Right lobe of liver (tissue), 6 donors: Measurements from ENCODE around the gene FMNL1. TPM values are rescaled to one million over a fixed set of nuclear protein-coding genes. Genes with fewer than 3 reads are reported as not detected.
A peak's percentile ranks its signal among the peaks of the same experiment; 100 is the strongest.

Source experiments
- ATAC-seq, 4 donors: fragments of 200-7000 bp; cut with Tn5 transposase; one replicate each; pipeline ENCODE4 v1.9.1; 2020; ENCODE audit warnings: mild to moderate bottlenecking in 4 of 4, moderate library complexity in 4 of 4
- DNase-seq, 3 donors: peaks; one replicate each; pipeline ENCODE4 v3.0.0-alpha.2; 2020
- H3K27ac ChIP-seq, 3 donors: fragments of 200-600 bp; one replicate each; pipeline ENCODE4 v1.8.0; 2022
- H3K27me3 ChIP-seq, 2 donors: fragments of 200-600 bp; one replicate each; pipeline ENCODE4 v1.8.0; 2022
- H3K36me3 ChIP-seq, 4 donors: fragments of 200-600 bp; sonication (generic) in 1 of 4; one replicate each; pipeline versions ENCODE4 v1.5.1 to v1.8.0; 2017 to 2022; ENCODE audit warnings: control low read depth in 1 of 4
- H3K4me1 ChIP-seq, 4 donors: fragments of 200-600 bp; sonication (generic) in 1 of 4; one replicate each; pipeline versions ENCODE4 v1.5.1 to v1.8.0; 2017 to 2022; ENCODE audit warnings: control low read depth in 1 of 4
- H3K4me3 ChIP-seq, 3 donors: fragments of 200-600 bp; one replicate each; pipeline ENCODE4 v1.8.0; 2022
- H3K9me3 ChIP-seq, 4 donors: fragments of 200-600 bp; sonication (generic) in 1 of 4; one replicate each; pipeline versions ENCODE4 v1.5.1 to v1.8.0; 2017 to 2022; ENCODE audit warnings: control low read depth in 1 of 4
- CTCF ChIP-seq, 4 donors: fragments of 200-600 bp in 3 of 4; fragments of 450-650 bp in 1 of 4; IDR thresholded peaks; one replicate each; pipeline versions ENCODE4 v1.5.1 to v1.8.0; 2016 to 2022; ENCODE audit warnings: antibody characterized with exemption in 4 of 4, mild to moderate bottlenecking in 2 of 4
- POLR2A ChIP-seq: fragments of 450-650 bp; IDR thresholded peaks from one replicate; pipeline ENCODE4 v1.6.1; 2017; ENCODE audit warnings: antibody characterized with exemption, mild to moderate bottlenecking
- WGBS: methylation state at CpG from one replicate; pipeline ENCODE4 v1.1.6; 2018; ENCODE audit warnings: low coverage, low lambda C conversion rate; ENCODE audit not compliant: insufficient coverage; ENCODE audit errors: missing lambda C conversion rate; 5-methylcytosine and 5-hydroxymethylcytosine counted together
- intact Hi-C, 2 donors: fragments of 100-400 bp; cut with DNase I; formaldehyde crosslinking; loops; one replicate each; pipeline versions ENCODE4 v1.11.2 to v1.14.1; 2022
- total RNA-seq, 6 experiments: library from RNA; depleted of rRNA in 2 of 6; stranded (reverse); fragments of >200 nt in 2 of 6; fragmentation: NEBNext Ultra II Directional in 3 of 6; extraction: Animal tissue kit (Norgen Biotek cat#: 25700) in 3 of 6; gene quantifications; one replicate each; pipeline versions ENCODE4 v1.1.0 to v1.2.4, GENCODE V29; 2016 to 2023
- donor health status: DM: no; HTN: yes; CAD: no.
- donor health status: DM: no; HTN: no; CAD: no.
- donor health status: DM: no; HTN: no; CAD: no.
- donor health status: DM: no; HTN: yes; CAD: no.
- donor health status: DM: no; HTN: yes; CAD: no.

Gene FMNL1
- total RNA-seq, 6 experiments from 2014 or later = 3.7 to 10.0 (median 5.1) TPM

- H3K27ac ChIP-seq = no peak overlapping the region
- H3K4me1 ChIP-seq = peaks cover 0 to 5% (median 2%) of the 10 kb centered on the region in 4 donors
- no CpG with 5 or more reads among the region's 7 CpGs for WGBS
- TF ChIP-seq POLR2A = no peak
- no peak for TF ChIP-seq CTCF (IDR thresholded peaks at IDR 0.05)
- ATAC-seq (no peak), DNase-seq (no peak)
- no peak overlapping the region for H3K4me3 ChIP-seq
- H3K27me3 ChIP-seq = no peaks in the 10 kb centered on the region
- H3K9me3 ChIP-seq = no peaks in the 10 kb centered on the region
- H3K36me3 ChIP-seq = no peaks in the 10 kb centered on the region
- intact Hi-C loops = no loop called here
These were observed 44.1 kb upstream of the FMNL1 start for GRCh38 chr17:45177563-45177962.

GRCh38 chr17:45184144-45184543 is 37.5 kb upstream of the FMNL1 start:
- intact Hi-C loops = no loop called here
- no peak overlapping the region for H3K4me3 ChIP-seq
- no peaks in the 10 kb centered on the region for H3K9me3 ChIP-seq
- no peaks in the 10 kb centered on the region for H3K4me1 ChIP-seq
- 97% methylated on average over 4 of the region's 5 CpGs for WGBS
- DNase-seq (no peak), ATAC-seq (no peak)
- no peak overlapping the region for H3K27ac ChIP-seq
- no peaks in the 10 kb centered on the region for H3K36me3 ChIP-seq
- H3K27me3 ChIP-seq = no peaks in the 10 kb centered on the region
- TF ChIP-seq POLR2A = no peak

- Histone ChIP-seq H3K36me3 (no peaks in the 10 kb centered on the region), H3K27me3 (no peaks in the 10 kb centered on the region), H3K4me3 (no peak overlapping the region), H3K27ac (no peak overlapping the region), H3K9me3 (no peaks in the 10 kb centered on the region), H3K4me1 (peaks cover 0 to 23% (median 10%) of the 10 kb centered on the region in 4 donors)
- WGBS = 54% methylated on average over 5 of the region's 7 CpGs
- DNase-seq = no peak
- no peak for ATAC-seq
- intact Hi-C loops = no loop called here
- TF ChIP-seq CTCF (IDR thresholded peaks at IDR 0.05) (no peak), POLR2A (no peak)
These were observed 34.8 kb upstream of the FMNL1 start for GRCh38 chr17:45186801-45187354.

- DNase-seq (no peak), ATAC-seq (no peak)
- Histone ChIP-seq H3K27me3 (no peaks in the 10 kb centered on the region), H3K36me3 (no peaks in the 10 kb centered on the region), H3K4me3 (no peak overlapping the region), H3K4me1 (peaks cover 0 to 35% (median 16%) of the 10 kb centered on the region in 4 donors), H3K9me3 (no peaks in the 10 kb centered on the region), H3K27ac (no peak overlapping the region)
- 79% methylated on average over 2 of the region's 2 CpGs for WGBS
- intact Hi-C loops = no loop called here
- TF ChIP-seq CTCF (IDR thresholded peaks at IDR 0.05) (no peak), POLR2A (no peak)
These were observed 32.7 kb upstream of the FMNL1 start for GRCh38 chr17:45189009-45189408.

GRCh38 chr17:45190503-45191255 is 31.0 kb upstream of the FMNL1 start:
- Histone ChIP-seq H3K27ac (peak overlapping the region; percentile 51 to 78 (median 60)), H3K27me3 (no peaks in the 10 kb centered on the region), H3K4me1 (peaks cover 0 to 35% (median 16%) of the 10 kb centered on the region in 4 donors), H3K9me3 (no peaks in the 10 kb centered on the region), H3K4me3 (no peak overlapping the region), H3K36me3 (no peaks in the 10 kb centered on the region)
- DNase-seq (peak in 1 of 3 donors; percentile 63), ATAC-seq (peak; percentile 85 to 93 (median 90))
- TF ChIP-seq POLR2A (no peak), CTCF (IDR thresholded peaks at IDR 0.05) (no peak)
- WGBS = 35% methylated on average over 9 of the region's 11 CpGs
- intact Hi-C loops = no loop called here
